GM23338 (cell line): ENCODE data around the gene IQGAP2. TPM values are rescaled to one million over a fixed set of nuclear protein-coding genes. Genes with fewer than 3 reads are reported as not detected.

Source experiments
- CTCF ChIP-seq, 2 experiments: fragments of 200-600 bp in 1 of 2; sonication (generic) in 1 of 2; conservative IDR thresholded peaks; 2 replicates each; pipeline versions ENCODE4 v1.5.1 to v1.6.1; 2016 to 2017; ENCODE audit warnings: antibody characterized with exemption in 2 of 2, low read depth in 2 of 2, mild to moderate bottlenecking in 2 of 2, moderate library complexity in 1 of 2
- ETS1 ChIP-seq: IDR thresholded peaks from 2 replicates; pipeline ENCODE4 v1.6.1; 2016; ENCODE audit warnings: antibody characterized with exemption
- JUNB ChIP-seq: IDR thresholded peaks from one replicate; pipeline ENCODE4 v1.6.1; 2016; ENCODE audit warnings: antibody characterized with exemption; ENCODE audit not compliant: unreplicated experiment
- NANOG ChIP-seq: IDR thresholded peaks from 2 replicates; pipeline ENCODE4 v1.6.1; 2016; ENCODE audit warnings: antibody characterized with exemption, borderline replicate concordance
- POLR2AphosphoS5 ChIP-seq: IDR thresholded peaks from 2 replicates; pipeline ENCODE4 v1.6.1; 2016; ENCODE audit warnings: antibody characterized with exemption, low read depth
- ZNF114 ChIP-seq: fragments of 250-450 bp; sonication (Bioruptor Pico); IDR thresholded peaks from 2 replicates; pipeline ENCODE4 v1.5.0; 2020; ENCODE audit warnings: mild to moderate bottlenecking, moderate library complexity
- ZNF331 ChIP-seq: fragments of 250-450 bp; sonication (Bioruptor Pico); IDR thresholded peaks from 2 replicates; pipeline ENCODE4 v1.5.0; 2020; ENCODE audit warnings: low read depth, mild to moderate bottlenecking, moderate library complexity
- ZNF462 ChIP-seq: fragments of 250-450 bp; sonication (Bioruptor Pico); IDR thresholded peaks from 2 replicates; pipeline ENCODE4 v1.5.0; 2020; ENCODE audit warnings: mild to moderate bottlenecking, moderate library complexity
- polyA plus RNA-seq: library from polyadenylated mRNA; unstranded; fragments of >200 nt; fragmentation: Nextera tagmentation; extraction: Ambion mirVana; gene quantifications from 2 replicates; pipeline ENCODE4 v1.2.1, GENCODE V29; 2016
- total RNA-seq: library from RNA; depleted of rRNA; stranded (reverse); fragments of >200 nt; shearing (Covaris generic); gene quantifications from 2 replicates; pipeline ENCODE4 v1.2.3, GENCODE V29; 2014

The IQGAP2 gene
- total and polyA plus RNA-seq, 2 experiments from 2014 or later = 60.0 to 86.5 TPM

GRCh38 chr5:76729373-76730290, 326.5 kb downstream of the IQGAP2 start (continued):
- no peak for TF ChIP-seq ZNF462 (CRISPR knock-in tag)
- no peak for TF ChIP-seq ETS1
- no peak for TF ChIP-seq ZNF114 (CRISPR knock-in tag)
- no peak for TF ChIP-seq POLR2AphosphoS5
- no peak for TF ChIP-seq NANOG
- no peak for TF ChIP-seq ZNF331 (CRISPR knock-in tag)
- no peak for TF ChIP-seq JUNB
- TF ChIP-seq CTCF (conservative IDR thresholded peaks at IDR 0.05; ENCODE audit: low read depth in 2 of 2) = no peak
